DOHH2 (cell line): ENCODE results near the gene TAF5L.

Experiments
- H3F3A ChIP-seq: fragments of 200-600 bp; sonication (generic), shearing (Covaris generic); 2 replicates; pipeline ENCODE4 v1.6.0; 2016; ENCODE audit warnings: antibody characterized with exemption, mild to moderate bottlenecking; ENCODE audit not compliant: control insufficient read depth, insufficient read depth
- H3K27ac ChIP-seq: fragments of 200-600 bp; sonication (generic); 2 replicates; pipeline ENCODE4 v1.5.1; 2014; ENCODE audit warnings: low read depth, mild to moderate bottlenecking, low read length, moderate library complexity
- H3K27me3 ChIP-seq: fragments of 200-600 bp; sonication (generic); 2 replicates; pipeline ENCODE4 v1.6.1; 2014; ENCODE audit warnings: mild to moderate bottlenecking, low read length, mixed read lengths; ENCODE audit not compliant: control insufficient read depth
- H3K36me3 ChIP-seq: fragments of 200-600 bp; sonication (generic); 2 replicates; pipeline ENCODE4 v1.6.1; 2014; ENCODE audit warnings: mild to moderate bottlenecking, low read length, moderate library complexity, mixed read lengths; ENCODE audit not compliant: control insufficient read depth
- H3K4me1 ChIP-seq: fragments of 200-600 bp; sonication (generic); 2 replicates; pipeline ENCODE4 v1.6.1; 2014; ENCODE audit warnings: mild to moderate bottlenecking, low read length, mixed read lengths; ENCODE audit not compliant: control insufficient read depth
- H3K4me2 ChIP-seq: fragments of 200-600 bp; sonication (generic); 2 replicates; pipeline ENCODE4 v1.6.0; 2014; ENCODE audit warnings: mild to moderate bottlenecking, low read length, moderate library complexity
- H3K4me3 ChIP-seq: fragments of 200-600 bp; sonication (generic); 2 replicates; pipeline ENCODE4 v1.5.1; 2014; ENCODE audit warnings: mild to moderate bottlenecking, low read length, mixed read lengths
- H3K79me2 ChIP-seq: fragments of 200-600 bp; sonication (generic); 2 replicates; pipeline ENCODE4 v1.6.1; 2014; ENCODE audit warnings: mild to moderate bottlenecking, low read length, mixed read lengths; ENCODE audit not compliant: control insufficient read depth
- H3K9me2 ChIP-seq: fragments of 200-600 bp; sonication (generic); replicated peaks from 2 replicates; pipeline ENCODE4 v1.6.1; 2014; ENCODE audit warnings: mild to moderate bottlenecking, low read length, mixed read lengths; ENCODE audit not compliant: control insufficient read depth
- H3K9me3 ChIP-seq: fragments of 200-600 bp; sonication (generic); 2 replicates; pipeline ENCODE4 v1.6.1; 2014; ENCODE audit warnings: antibody characterized with exemption, low read length, mixed read lengths; ENCODE audit not compliant: control insufficient read depth, insufficient read depth
- H4K20me1 ChIP-seq: fragments of 200-600 bp; sonication (generic); 2 replicates; pipeline ENCODE4 v1.6.0; 2014; ENCODE audit warnings: low read depth, mild to moderate bottlenecking, antibody characterized with exemption, low read length, moderate library complexity; ENCODE audit not compliant: control insufficient read depth, insufficient read depth
- EZH2phosphoT487 ChIP-seq: fragments of 200-600 bp; sonication (generic); IDR thresholded peaks from 2 replicates; pipeline ENCODE4 v1.6.1; 2017; ENCODE audit warnings: borderline replicate concordance, mild to moderate bottlenecking, antibody characterized with exemption, low read length, moderate library complexity, mixed read lengths
- TF ChIP-seq, protein P1 (sequence below): fragments of 200-600 bp; sonication (generic); IDR thresholded peaks from one replicate; pipeline ENCODE4 v1.5.1; 2014; ENCODE audit warnings: antibody characterized with exemption, mild to moderate bottlenecking, low read depth, low read length; ENCODE audit not compliant: poor library complexity, severe bottlenecking

The TAF5L gene

DNA sequence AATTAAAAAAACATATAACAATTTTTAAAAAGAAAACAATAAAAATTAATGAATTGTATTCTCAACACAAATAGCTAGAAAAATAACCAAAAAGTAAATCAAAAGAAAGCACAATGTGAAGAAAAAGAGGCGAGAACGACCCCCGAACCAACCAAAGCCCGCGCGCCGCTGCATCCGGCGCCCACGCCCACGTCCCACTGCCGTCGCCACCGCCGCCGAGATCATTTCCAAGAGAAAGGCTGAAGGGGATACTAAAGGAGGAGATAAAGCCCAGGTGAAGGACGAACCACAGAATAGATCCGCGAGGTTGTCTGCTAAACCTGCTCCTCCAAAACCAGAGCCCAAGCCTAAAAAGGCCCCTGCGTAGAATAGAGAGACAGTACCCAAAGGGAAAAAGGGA lies 55.6 kb downstream of the TAF5L start:
- H3K4me3 ChIP-seq = no peak overlapping the region
- H3K27ac ChIP-seq = no peak overlapping the region
- no peak overlapping the region for H3K4me2 ChIP-seq
- H3K36me3 ChIP-seq = no peaks in the 10 kb centered on the region
- peaks cover 23% of the 10 kb centered on the region for H3K4me1 ChIP-seq
- H3K9me2 ChIP-seq = no peaks in the 10 kb centered on the region
- H3F3A ChIP-seq = no peaks in the 10 kb centered on the region
- no peaks in the 10 kb centered on the region for H3K9me3 ChIP-seq
- no peak for TF ChIP-seq EZH2phosphoT487
- TF ChIP-seq, protein P1, sequence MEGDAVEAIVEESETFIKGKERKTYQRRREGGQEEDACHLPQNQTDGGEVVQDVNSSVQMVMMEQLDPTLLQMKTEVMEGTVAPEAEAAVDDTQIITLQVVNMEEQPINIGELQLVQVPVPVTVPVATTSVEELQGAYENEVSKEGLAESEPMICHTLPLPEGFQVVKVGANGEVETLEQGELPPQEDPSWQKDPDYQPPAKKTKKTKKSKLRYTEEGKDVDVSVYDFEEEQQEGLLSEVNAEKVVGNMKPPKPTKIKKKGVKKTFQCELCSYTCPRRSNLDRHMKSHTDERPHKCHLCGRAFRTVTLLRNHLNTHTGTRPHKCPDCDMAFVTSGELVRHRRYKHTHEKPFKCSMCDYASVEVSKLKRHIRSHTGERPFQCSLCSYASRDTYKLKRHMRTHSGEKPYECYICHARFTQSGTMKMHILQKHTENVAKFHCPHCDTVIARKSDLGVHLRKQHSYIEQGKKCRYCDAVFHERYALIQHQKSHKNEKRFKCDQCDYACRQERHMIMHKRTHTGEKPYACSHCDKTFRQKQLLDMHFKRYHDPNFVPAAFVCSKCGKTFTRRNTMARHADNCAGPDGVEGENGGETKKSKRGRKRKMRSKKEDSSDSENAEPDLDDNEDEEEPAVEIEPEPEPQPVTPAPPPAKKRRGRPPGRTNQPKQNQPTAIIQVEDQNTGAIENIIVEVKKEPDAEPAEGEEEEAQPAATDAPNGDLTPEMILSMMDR = no peak
- no peaks in the 10 kb centered on the region for H3K27me3 ChIP-seq
- H3K79me2 ChIP-seq = no peaks in the 10 kb centered on the region
- H4K20me1 ChIP-seq = no peaks in the 10 kb centered on the region

DNA sequence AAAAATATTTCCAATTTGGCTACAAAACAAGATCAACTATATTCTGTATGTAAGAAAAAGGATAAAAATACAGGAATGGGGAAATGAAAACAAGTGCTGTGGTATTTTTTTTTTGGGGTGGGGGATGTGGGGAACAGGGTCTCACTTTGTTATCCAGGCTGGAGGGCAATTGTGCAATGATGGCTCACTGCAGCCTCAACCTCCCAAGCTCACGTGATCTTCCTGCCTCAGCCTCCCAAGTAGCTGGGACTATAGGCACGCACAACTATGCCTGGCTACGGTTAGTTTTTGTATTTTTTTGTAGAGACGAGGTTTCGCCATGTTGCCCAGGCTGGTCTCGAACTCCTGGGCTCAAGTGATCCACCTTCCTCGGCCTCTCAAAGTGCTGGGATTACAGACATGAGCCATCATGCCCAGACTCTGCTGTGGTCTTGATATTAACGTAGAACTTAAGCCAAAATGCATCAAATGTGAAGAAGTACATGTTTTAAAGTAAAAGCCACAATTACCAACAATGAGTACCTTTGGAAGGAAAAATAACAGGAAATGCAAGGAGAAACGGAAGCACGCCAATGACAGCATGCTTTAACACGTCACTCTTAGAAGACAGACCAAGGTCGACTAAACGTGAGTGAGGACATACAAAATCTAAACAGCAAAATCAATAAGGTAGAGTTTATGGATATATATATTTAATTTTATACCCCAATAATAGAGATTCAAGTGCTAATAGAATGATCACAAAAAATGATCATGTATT lies 58.6 kb downstream of the TAF5L start:
- peaks cover 28% of the 10 kb centered on the region for H3K4me1 ChIP-seq
- H3K79me2 ChIP-seq = no peaks in the 10 kb centered on the region
- H3K4me2 ChIP-seq = no peak overlapping the region
- no peaks in the 10 kb centered on the region for H4K20me1 ChIP-seq
- TF ChIP-seq, protein P1 = no peak
- no peak for TF ChIP-seq EZH2phosphoT487
- H3K9me3 ChIP-seq = no peaks in the 10 kb centered on the region
- no peak overlapping the region for H3K4me3 ChIP-seq
- no peaks in the 10 kb centered on the region for H3K9me2 ChIP-seq
- H3F3A ChIP-seq = peaks cover 3% of the 10 kb centered on the region
- H3K27me3 ChIP-seq = no peaks in the 10 kb centered on the region
- no peak overlapping the region for H3K27ac ChIP-seq
- H3K36me3 ChIP-seq = no peaks in the 10 kb centered on the region

DNA sequence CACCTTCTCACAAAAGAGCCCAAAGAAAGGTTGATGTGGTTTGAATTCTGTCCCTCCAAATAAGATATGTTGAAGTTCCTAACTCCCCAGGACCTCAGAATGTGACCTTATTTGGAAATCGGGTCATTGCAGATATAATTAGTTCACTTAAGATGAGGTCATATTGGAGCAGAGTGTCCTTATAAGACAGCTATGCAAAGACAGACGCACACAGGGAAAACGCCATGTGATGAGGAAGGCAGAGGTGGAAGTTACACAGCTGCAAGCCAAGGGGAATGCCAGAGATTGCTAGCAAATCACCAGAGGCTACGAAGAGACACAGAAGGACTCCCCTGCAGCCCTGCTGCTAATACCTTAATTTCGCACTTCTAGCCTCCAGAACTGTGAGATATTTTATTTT lies 62.2 kb downstream of the TAF5L start:
- H3K9me2 ChIP-seq = no peaks in the 10 kb centered on the region
- H3K27me3 ChIP-seq = no peaks in the 10 kb centered on the region
- H3K79me2 ChIP-seq = peaks cover 2% of the 10 kb centered on the region; the same call in 1 of the 2 replicates
- no peak overlapping the region for H3K27ac ChIP-seq
- H3K4me1 ChIP-seq = peaks cover 20% of the 10 kb centered on the region
- H4K20me1 ChIP-seq = no peaks in the 10 kb centered on the region
- H3K36me3 ChIP-seq = no peaks in the 10 kb centered on the region
- H3K4me2 ChIP-seq = no peak overlapping the region
- H3K9me3 ChIP-seq = no peaks in the 10 kb centered on the region
- no peak for TF ChIP-seq EZH2phosphoT487
- TF ChIP-seq, protein P1 = no peak
- no peak overlapping the region for H3K4me3 ChIP-seq
- H3F3A ChIP-seq = peaks cover 6% of the 10 kb centered on the region
